HL-60 (cell line): Measurements from ENCODE around the gene PIK3CD.

ENCODE experiments used
- DNase-seq, 2 experiments: peaks; one replicate each; pipeline ENCODE4 v3.0.0-alpha.2; 2010 to 2020; ENCODE audit warnings: low read depth in 1 of 2, low spot score in 1 of 2
- H3K27ac ChIP-seq: fragments of 250-450 bp; sonication (Bioruptor Pico); replicated peaks from 2 replicates; pipeline ENCODE4 v1.5.1; 2020; ENCODE audit warnings: mild to moderate bottlenecking, moderate library complexity
- H3K27me3 ChIP-seq: fragments of 250-450 bp; sonication (Bioruptor Pico); 2 replicates; pipeline ENCODE4 v1.5.1; 2021; ENCODE audit warnings: mild to moderate bottlenecking, moderate library complexity; ENCODE audit not compliant: insufficient read depth, poor library complexity, severe bottlenecking
- H3K4me3 ChIP-seq: replicated peaks from 2 replicates; pipeline ENCODE4 v1.5.1; 2011; ENCODE audit warnings: mild to moderate bottlenecking, control low read depth, low read length; ENCODE audit not compliant: insufficient read depth
- CTCF ChIP-seq: IDR thresholded peaks from one replicate; pipeline ENCODE4 v1.5.1; 2011; ENCODE audit warnings: low read length, control low read depth, inconsistent platforms; ENCODE audit not compliant: insufficient read depth
- GABPA ChIP-seq: IDR thresholded peaks from 2 replicates; pipeline ENCODE4 v1.6.1; 2012; ENCODE audit warnings: low read depth
- POLR2AphosphoS5 ChIP-seq: IDR thresholded peaks from 2 replicates; pipeline ENCODE4 v1.6.1; 2012; ENCODE audit warnings: low read depth
- REST ChIP-seq: IDR thresholded peaks from 2 replicates; pipeline ENCODE4 v1.6.1; 2012; ENCODE audit warnings: low read depth; ENCODE audit not compliant: insufficient replicate concordance
- SPI1 ChIP-seq: IDR thresholded peaks from 2 replicates; pipeline ENCODE4 v1.6.1; 2012; ENCODE audit warnings: low read depth, mild to moderate bottlenecking, borderline replicate concordance

PIK3CD gene

GRCh38 chr1:9729523-9729922 is 78.0 kb downstream of the PIK3CD start:
- Histone ChIP-seq H3K27ac (no peak overlapping the region), H3K27me3 (no peaks in the 10 kb centered on the region), H3K4me3 (no peak overlapping the region)
- DNase-seq: no peak
- no peak for TF ChIP-seq GABPA
- TF ChIP-seq CTCF: no peak
- no peak for TF ChIP-seq POLR2AphosphoS5
- TF ChIP-seq REST: no peak
- no peak for TF ChIP-seq SPI1

GRCh38 chr1:9730096-9730901 is 78.8 kb downstream of the PIK3CD start:
- Histone ChIP-seq H3K27ac (peak overlapping the region; percentile 53), H3K27me3 (no peaks in the 10 kb centered on the region), H3K4me3 (no peak overlapping the region)
- peak; percentile 87 for TF ChIP-seq SPI1
- TF ChIP-seq REST: no peak
- TF ChIP-seq CTCF: no peak
- TF ChIP-seq GABPA: no peak; the same call in 1 of the 2 replicates
- TF ChIP-seq POLR2AphosphoS5: peak; percentile 92
- peak; percentile 85 to 95 for DNase-seq

GRCh38 chr1:9731051-9731537 is 79.6 kb downstream of the PIK3CD start:
- Histone ChIP-seq H3K27ac (peak overlapping the region; percentile 53), H3K4me3 (no peak overlapping the region), H3K27me3 (no peaks in the 10 kb centered on the region)
- no peak for TF ChIP-seq POLR2AphosphoS5
- no peak for TF ChIP-seq GABPA
- TF ChIP-seq SPI1: no peak
- no peak for TF ChIP-seq CTCF
- TF ChIP-seq REST: no peak
- DNase-seq: no peak
